GM06990 (cell line): ENCODE measurements around the gene PRAMEF10.
"Not testable (repeated sequence)": the region's sequence is repeated elsewhere in the genome, so short reads cannot be mapped to it uniquely, and the experiment has no call there.

Source experiments
- DNase-seq: peaks from one replicate; pipeline ENCODE4 v3.0.0-alpha.2; 2011; ENCODE audit not compliant: insufficient read length; ENCODE audit errors: extremely low read depth
- H3K27me3 ChIP-seq: replicated peaks from 2 replicates; pipeline ENCODE4 v1.6.0; 2011; ENCODE audit warnings: low read length; ENCODE audit not compliant: control insufficient read depth, insufficient read depth
- H3K36me3 ChIP-seq: 2 replicates; pipeline ENCODE4 v1.5.1; 2011; ENCODE audit warnings: low read length; ENCODE audit not compliant: control insufficient read depth, insufficient read depth
- H3K4me3 ChIP-seq: replicated peaks from 2 replicates; pipeline ENCODE4 v1.5.1; 2011; ENCODE audit warnings: low read depth, mild to moderate bottlenecking, control low read depth, low read length

PRAMEF10 gene

GRCh38 chr1:12898170-12898569 is at the start of gene PRAMEF10:
Gene PRAMEF10 (minus strand): TSS chr1:12898270. CDS start chr1:12895847, 2,423 bp downstream.
- DNase-seq, H3K27me3 ChIP-seq, H3K36me3 ChIP-seq, H3K4me3 ChIP-seq: not testable (repeated sequence)

- H3K27me3 ChIP-seq, H3K4me3 ChIP-seq, H3K36me3 ChIP-seq, DNase-seq: not testable (repeated sequence)
Measured at GRCh38 chr1:12947480-12947879, 49.4 kb upstream of the PRAMEF10 start, which contains the start of gene PRAMEF6. Gene PRAMEF6 (minus strand): TSS chr1:12947580. CDS start chr1:12942518, 5,062 bp downstream.

- DNase-seq, H3K36me3 ChIP-seq, H3K4me3 ChIP-seq, H3K27me3 ChIP-seq: not testable (repeated sequence)
Measured at GRCh38 chr1:12924368-12924767, 26.3 kb upstream of the PRAMEF10 start.

- H3K27me3 ChIP-seq, DNase-seq, H3K4me3 ChIP-seq, H3K36me3 ChIP-seq: not testable (repeated sequence)
Measured at GRCh38 chr1:12921749-12922148, 23.7 kb upstream of the PRAMEF10 start.

GRCh38 chr1:12916310-12916709 is 18.2 kb upstream of the PRAMEF10 start, which contains the start of gene PRAMEF7:
Gene PRAMEF7 (plus strand): TSS chr1:12916610. CDS start chr1:12917693, 1,083 bp downstream.
- not testable (repeated sequence) for H3K4me3 ChIP-seq, H3K36me3 ChIP-seq, DNase-seq

GRCh38 chr1:12903793-12904572 is 5.9 kb upstream of the PRAMEF10 start:
- not testable (repeated sequence) for H3K27me3 ChIP-seq, H3K36me3 ChIP-seq, H3K4me3 ChIP-seq, DNase-seq

More at GRCh38 chr1:12916310-12916709, 18.2 kb upstream of the PRAMEF10 start, which contains the start of gene PRAMEF7:
- not testable (repeated sequence) for H3K27me3 ChIP-seq

GRCh38 chr1:12899186-12899585 is 1.1 kb upstream of the PRAMEF10 start:
- not testable (repeated sequence) for DNase-seq, H3K4me3 ChIP-seq, H3K36me3 ChIP-seq, H3K27me3 ChIP-seq

GRCh38 chr1:12886101-12886500 is 12.0 kb downstream of the PRAMEF10 start, which contains the start of gene PRAMEF4:
Gene PRAMEF4 (minus strand): TSS chr1:12886201. CDS start chr1:12883394, 2,807 bp downstream.
- H3K36me3 ChIP-seq, H3K27me3 ChIP-seq, DNase-seq, H3K4me3 ChIP-seq: not testable (repeated sequence)

- not testable (repeated sequence) for DNase-seq, H3K36me3 ChIP-seq, H3K27me3 ChIP-seq, H3K4me3 ChIP-seq
Measured at GRCh38 chr1:12878453-12878852, 19.6 kb downstream of the PRAMEF10 start.

GRCh38 chr1:12863131-12863880 is 34.8 kb downstream of the PRAMEF10 start:
- not testable (repeated sequence) for H3K4me3 ChIP-seq, H3K27me3 ChIP-seq, H3K36me3 ChIP-seq, DNase-seq

GRCh38 chr1:12856786-12857185 is 41.3 kb downstream of the PRAMEF10 start, which contains the start of gene PRAMEF2:
Gene PRAMEF2 (plus strand): TSS chr1:12857086. CDS start chr1:12859010, 1,924 bp downstream.
- not testable (repeated sequence) for H3K36me3 ChIP-seq, DNase-seq, H3K27me3 ChIP-seq, H3K4me3 ChIP-seq
